ENCODE data around the gene DEFB123. TPM values are rescaled to one million over a fixed set of nuclear protein-coding genes. Genes with fewer than 3 reads are reported as not detected.
"Not testable (repeated sequence)": the region's sequence is repeated elsewhere in the genome, so short reads cannot be mapped to it uniquely, and the experiment has no call there.

Gene DEFB123
- total RNA-seq, 3 donors from 2014 or later = not detected

- intact Hi-C loops (cut with DNase I, micrococcal nuclease) = no loop called here
- H3K4me1 ChIP-seq (ENCODE audit: low read depth) = no peaks in the 10 kb centered on the region
These were observed 30.4 kb upstream of the DEFB123 start for GRCh38 chr20:31410011-31410410.

GRCh38 chr20:31414381-31414780 is 26.1 kb upstream of the DEFB123 start:
- Histone ChIP-seq H3K36me3 (ENCODE audit: low read depth) (no peaks in the 10 kb centered on the region), H3K9me3 (peaks cover 6% of the 10 kb centered on the region), H3K4me3 (no peak overlapping the region), H3K4me1 (ENCODE audit: low read depth) (no peaks in the 10 kb centered on the region)
- TF ChIP-seq CTCF (IDR thresholded peaks at IDR 0.05) = no peak
- DNase-seq = no peak
- intact Hi-C loops (cut with DNase I, micrococcal nuclease) = no loop called here
- ATAC-seq = no peak

More at GRCh38 chr20:31410011-31410410, 30.4 kb upstream of the DEFB123 start:
- ATAC-seq = no peak
- H3K36me3 ChIP-seq (ENCODE audit: low read depth) = no peaks in the 10 kb centered on the region
- H3K9me3 ChIP-seq = peaks cover 6% of the 10 kb centered on the region
- no peak for DNase-seq
- no peak overlapping the region for H3K4me3 ChIP-seq
- TF ChIP-seq CTCF (IDR thresholded peaks at IDR 0.05) = no peak

GRCh38 chr20:31415653-31416052 is 24.8 kb upstream of the DEFB123 start:
- DNase-seq = no peak
- H3K4me1 ChIP-seq (ENCODE audit: low read depth) = no peaks in the 10 kb centered on the region
- ATAC-seq = no peak
- H3K4me3 ChIP-seq = no peak overlapping the region
- intact Hi-C loops (cut with DNase I, micrococcal nuclease) = no loop called here
- no peaks in the 10 kb centered on the region for H3K36me3 ChIP-seq (ENCODE audit: low read depth)
- no peaks in the 10 kb centered on the region for H3K9me3 ChIP-seq
- TF ChIP-seq CTCF (IDR thresholded peaks at IDR 0.05) = no peak

GRCh38 chr20:31418307-31418706 is 22.1 kb upstream of the DEFB123 start:
- DNase-seq (no peak), ATAC-seq (no peak)
- Histone ChIP-seq H3K4me1 (ENCODE audit: low read depth) (no peaks in the 10 kb centered on the region), H3K4me3 (no peak overlapping the region), H3K9me3 (no peaks in the 10 kb centered on the region), H3K36me3 (ENCODE audit: low read depth) (no peaks in the 10 kb centered on the region)
- intact Hi-C loops (cut with DNase I, micrococcal nuclease) = no loop called here
- no peak for TF ChIP-seq CTCF (IDR thresholded peaks at IDR 0.05)

- ATAC-seq (no peak), DNase-seq (no peak)
- no peaks in the 10 kb centered on the region for H3K36me3 ChIP-seq (ENCODE audit: low read depth)
- TF ChIP-seq CTCF (IDR thresholded peaks at IDR 0.05) = no peak
- H3K4me1 ChIP-seq (ENCODE audit: low read depth) = no peaks in the 10 kb centered on the region
- intact Hi-C loops (cut with DNase I, micrococcal nuclease) = no loop called here
- no peak overlapping the region for H3K4me3 ChIP-seq
- H3K9me3 ChIP-seq = no peaks in the 10 kb centered on the region
These were observed 14.6 kb upstream of the DEFB123 start for GRCh38 chr20:31425797-31426196.

GRCh38 chr20:31426891-31427551 is 13.4 kb upstream of the DEFB123 start:
- H3K36me3 ChIP-seq (ENCODE audit: low read depth); ATAC-seq; DNase-seq; H3K4me3 ChIP-seq; H3K4me1 ChIP-seq (ENCODE audit: low read depth); H3K9me3 ChIP-seq; intact Hi-C loops (cut with DNase I, micrococcal nuclease): not testable (repeated sequence)

GRCh38 chr20:31427576-31427975 is 12.9 kb upstream of the DEFB123 start:
- H3K9me3 ChIP-seq; H3K4me1 ChIP-seq (ENCODE audit: low read depth); H3K36me3 ChIP-seq (ENCODE audit: low read depth); H3K4me3 ChIP-seq; intact Hi-C loops (cut with DNase I, micrococcal nuclease); ATAC-seq; DNase-seq: not testable (repeated sequence)
